Measurements from ENCODE around the gene POP4.

The POP4 gene

DNA sequence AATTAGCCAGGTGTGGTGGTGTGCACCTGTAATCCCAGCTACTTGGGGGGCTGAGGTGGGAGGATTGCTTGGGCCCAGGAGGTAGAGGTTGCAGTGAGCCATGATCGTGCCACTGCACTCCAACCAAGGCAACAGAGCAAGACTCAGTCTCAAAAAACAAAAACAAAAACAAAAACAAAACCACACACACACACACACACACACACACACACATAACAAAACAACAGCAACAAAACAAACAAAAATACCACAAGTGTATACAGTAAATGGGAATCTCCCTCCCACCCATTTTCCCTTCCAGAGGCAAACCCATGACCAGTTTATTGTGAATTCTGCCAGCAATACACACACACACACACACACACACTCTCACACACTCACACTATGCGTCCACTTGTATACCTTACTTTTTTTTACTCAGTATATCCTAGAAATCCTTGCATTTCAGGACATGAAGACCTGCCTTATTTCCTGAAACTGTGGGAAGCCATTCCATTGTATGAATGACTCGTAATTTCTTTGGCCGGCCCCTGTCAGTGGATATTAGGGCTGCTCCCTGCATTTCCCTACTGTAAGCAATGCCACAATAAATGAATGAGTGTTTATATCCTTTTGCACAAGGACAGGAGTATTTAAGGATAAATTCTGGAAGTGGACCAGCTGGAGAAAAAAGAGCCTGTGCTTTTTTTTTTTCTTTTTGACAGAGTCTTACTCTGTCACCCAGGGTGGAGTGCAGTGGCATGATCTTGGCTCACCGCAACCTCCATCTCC is 52.3 kb downstream of the POP4 start:
- Histone ChIP-seq H3K36me3 (ENCODE audit: insufficient read depth, low read depth, low read length) (no peaks in the 10 kb centered on the region), H3K27me3 (ENCODE audit: insufficient read depth, low read length) (no peaks in the 10 kb centered on the region; the same call in 1 of the 2 replicates), H3K4me3 (ENCODE audit: low read length) (no peak overlapping the region), H3K4me1 (ENCODE audit: insufficient read depth, low read length) (no peaks in the 10 kb centered on the region), H3K27ac (ENCODE audit: low read length) (no peak overlapping the region), H3K9me3 (ENCODE audit: insufficient read depth, low read depth, low read length) (peaks cover 8% of the 10 kb centered on the region; the same call in 1 of the 2 replicates), H3K9ac (ENCODE audit: low read depth, low read length) (no peak overlapping the region)

DNA sequence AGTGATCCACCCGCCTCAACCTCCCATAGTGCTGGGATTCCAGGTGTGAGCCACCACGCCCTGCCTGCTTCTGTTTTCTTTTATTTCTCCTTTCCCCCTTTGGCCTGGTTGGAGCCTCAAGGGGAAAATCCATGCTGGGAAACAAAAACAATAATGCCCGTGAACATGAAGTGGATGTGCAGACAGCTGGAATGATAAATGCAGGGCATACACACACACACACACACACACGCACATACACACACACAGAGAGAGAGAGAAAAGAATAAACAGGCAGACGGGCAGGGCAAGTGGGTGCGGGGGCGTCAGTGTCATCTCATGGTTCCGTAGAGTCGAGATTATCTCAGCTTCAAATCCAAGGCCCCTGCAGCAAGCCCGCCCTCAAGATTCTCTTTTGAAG is 54.8 kb downstream of the POP4 start:
- Histone ChIP-seq H3K4me3 (ENCODE audit: low read length) (no peak overlapping the region), H3K27me3 (ENCODE audit: insufficient read depth, low read length) (peaks cover 9% of the 10 kb centered on the region), H3K4me1 (ENCODE audit: insufficient read depth, low read length) (no peaks in the 10 kb centered on the region), H3K9ac (ENCODE audit: low read depth, low read length) (no peak overlapping the region), H3K36me3 (ENCODE audit: insufficient read depth, low read depth, low read length) (no peaks in the 10 kb centered on the region), H3K9me3 (ENCODE audit: insufficient read depth, low read depth, low read length) (no peaks in the 10 kb centered on the region), H3K27ac (ENCODE audit: low read length) (no peak overlapping the region)

DNA sequence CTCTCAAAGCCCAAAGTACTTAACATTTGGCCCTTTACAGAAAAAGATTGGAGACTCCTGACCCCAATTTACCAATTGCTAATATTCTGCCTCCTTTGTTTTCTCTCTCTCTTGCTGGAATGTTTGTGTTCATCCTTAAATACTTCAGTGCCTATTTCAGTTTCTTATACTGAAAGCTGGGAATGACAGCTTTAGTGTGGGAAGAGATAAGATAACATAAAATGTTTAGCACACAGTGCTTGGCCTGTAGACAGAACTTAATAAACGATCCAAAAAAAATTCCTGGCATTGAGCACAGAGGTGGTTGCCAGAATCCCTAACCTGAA is 56.2 kb downstream of the POP4 start:
- H3K36me3 ChIP-seq (ENCODE audit: insufficient read depth, low read depth, low read length) = no peaks in the 10 kb centered on the region
- H3K9me3 ChIP-seq (ENCODE audit: insufficient read depth, low read depth, low read length) = no peaks in the 10 kb centered on the region
- no peak overlapping the region for H3K4me3 ChIP-seq (ENCODE audit: low read length)
- no peak overlapping the region for H3K9ac ChIP-seq (ENCODE audit: low read depth, low read length)
- H3K27ac ChIP-seq (ENCODE audit: low read length) = no peak overlapping the region
- peaks cover 5% of the 10 kb centered on the region; the same call in 1 of the 2 replicates for H3K4me1 ChIP-seq (ENCODE audit: insufficient read depth, low read length)
- peaks cover 9% of the 10 kb centered on the region for H3K27me3 ChIP-seq (ENCODE audit: insufficient read depth, low read length)

DNA sequence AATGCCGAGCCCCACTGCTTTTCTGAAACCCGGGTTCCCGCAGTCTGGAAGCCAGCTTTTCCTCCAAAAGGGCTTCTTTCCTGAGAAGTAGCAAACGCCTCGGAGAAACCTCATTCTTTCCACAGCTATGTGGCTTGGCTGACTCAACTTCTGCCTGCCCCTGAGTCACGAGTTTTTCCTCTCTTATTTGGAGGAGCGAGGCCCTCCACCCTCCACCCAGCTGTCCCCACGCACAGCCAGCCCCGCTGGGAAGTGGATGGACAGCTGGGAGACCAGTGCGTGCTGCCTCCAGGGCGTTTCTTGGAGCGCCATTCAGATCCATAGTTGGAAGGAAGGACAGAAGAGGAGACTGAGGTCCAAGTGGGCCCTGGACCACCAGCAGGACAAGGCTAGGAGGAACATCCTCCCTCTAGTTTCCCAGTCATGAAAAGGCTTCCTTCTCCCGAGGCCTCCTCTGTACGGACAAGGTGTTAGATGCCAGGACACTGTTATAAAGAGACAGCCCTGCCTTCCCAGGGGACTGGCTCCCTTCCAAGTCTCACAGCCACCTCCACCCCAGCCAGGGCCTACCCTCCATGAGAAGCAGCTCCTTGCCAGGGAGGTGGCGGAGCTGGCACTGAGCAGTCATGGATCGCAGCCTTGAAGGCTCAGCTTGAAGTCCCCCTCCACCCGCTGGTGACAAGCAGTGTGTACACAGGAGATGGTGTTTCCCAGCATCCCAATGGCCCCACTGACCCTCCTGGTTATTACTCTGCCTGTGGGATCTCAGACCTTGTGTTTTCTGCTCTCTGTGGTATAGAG is 56.7 kb downstream of the POP4 start:
- Histone ChIP-seq H3K4me3 (ENCODE audit: low read length) (no peak overlapping the region), H3K27ac (ENCODE audit: low read length) (no peak overlapping the region), H3K4me1 (ENCODE audit: insufficient read depth, low read length) (peaks cover 9% of the 10 kb centered on the region; the same call in 1 of the 2 replicates), H3K9me3 (ENCODE audit: insufficient read depth, low read depth, low read length) (no peaks in the 10 kb centered on the region), H3K36me3 (ENCODE audit: insufficient read depth, low read depth, low read length) (no peaks in the 10 kb centered on the region), H3K9ac (ENCODE audit: low read depth, low read length) (no peak overlapping the region), H3K27me3 (ENCODE audit: insufficient read depth, low read length) (peaks cover 9% of the 10 kb centered on the region)

DNA sequence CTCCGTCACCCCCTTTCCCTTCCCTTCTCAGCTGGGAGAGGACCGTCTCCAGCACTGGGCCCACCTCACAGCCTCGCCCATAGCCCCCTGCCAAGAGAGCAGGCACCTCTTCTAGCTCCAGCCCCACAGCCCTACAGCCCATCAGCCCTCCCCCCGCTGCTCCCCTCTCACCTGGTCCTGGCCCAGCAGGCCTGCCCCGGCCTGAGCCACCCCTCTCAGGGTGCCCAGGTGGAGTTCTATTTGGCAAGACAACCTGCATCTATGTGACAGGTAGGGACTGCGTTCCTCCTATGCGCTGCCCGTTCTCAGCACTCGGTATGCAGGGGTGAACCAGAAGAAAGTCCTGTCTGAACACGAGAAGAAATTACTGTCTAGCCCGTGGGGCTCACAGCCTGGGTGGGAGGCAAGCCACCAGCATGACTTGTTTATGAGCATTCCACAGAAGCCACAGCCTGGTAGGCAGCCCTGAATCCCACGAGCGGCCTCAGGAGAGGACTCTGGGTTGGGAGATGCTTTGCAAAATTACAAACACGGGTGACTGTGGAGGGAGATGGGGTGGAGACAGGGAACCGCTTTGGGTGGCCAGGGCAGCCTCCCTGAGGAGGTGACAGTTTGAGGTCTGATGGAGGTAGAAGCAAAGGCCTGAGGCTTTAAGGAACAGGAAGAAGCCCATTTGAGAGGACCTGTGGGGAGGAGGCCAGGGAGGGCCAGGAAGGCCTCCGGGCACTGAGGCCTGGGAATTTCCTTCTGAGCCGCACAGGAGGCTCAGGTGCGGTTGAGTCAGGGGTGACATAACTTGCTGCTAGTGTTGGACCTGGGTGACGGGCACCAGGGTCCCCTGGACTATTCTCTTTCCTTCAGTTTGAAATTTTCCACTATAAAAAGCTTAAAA is 58.0 kb downstream of the POP4 start:
- Histone ChIP-seq H3K27me3 (ENCODE audit: insufficient read depth, low read length) (peaks cover 9% of the 10 kb centered on the region), H3K4me1 (ENCODE audit: insufficient read depth, low read length) (peaks cover 9% of the 10 kb centered on the region; the same call in 1 of the 2 replicates), H3K4me3 (ENCODE audit: low read length) (peak overlapping the region; percentile 73; the same call in 1 of the 2 replicates), H3K9ac (ENCODE audit: low read depth, low read length) (no peak overlapping the region), H3K27ac (ENCODE audit: low read length) (no peak overlapping the region), H3K36me3 (ENCODE audit: insufficient read depth, low read depth, low read length) (no peaks in the 10 kb centered on the region), H3K9me3 (ENCODE audit: insufficient read depth, low read depth, low read length) (no peaks in the 10 kb centered on the region)

DNA sequence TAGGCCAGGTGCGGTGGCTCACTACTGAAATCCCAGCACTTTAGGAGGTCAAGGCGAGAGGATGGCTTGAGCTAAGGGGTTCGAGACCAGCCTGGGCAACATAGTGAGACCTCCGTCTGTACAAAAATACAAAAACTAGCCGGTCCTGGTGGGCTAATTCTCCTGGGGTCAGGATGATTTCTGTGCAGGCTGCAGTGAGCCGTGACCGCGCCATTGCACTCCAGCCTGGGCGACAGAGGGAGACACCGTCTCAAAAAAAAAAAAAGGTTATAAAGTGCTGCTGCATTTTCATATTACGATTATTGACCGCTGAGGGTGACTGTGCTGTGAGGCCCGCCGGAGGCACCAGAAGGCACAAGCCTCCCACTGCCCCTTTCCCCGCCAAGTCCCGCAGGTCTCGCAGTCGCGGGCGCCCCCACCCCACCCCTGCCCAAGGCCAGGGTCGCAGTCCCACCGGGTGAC is 58.7 kb downstream of the POP4 start:
- Histone ChIP-seq H3K9ac (ENCODE audit: low read depth, low read length) (peak overlapping the region; percentile 63; the same call in 1 of the 2 replicates), H3K4me1 (ENCODE audit: insufficient read depth, low read length) (peaks cover 9% of the 10 kb centered on the region; the same call in 1 of the 2 replicates), H3K27ac (ENCODE audit: low read length) (no peak overlapping the region), H3K36me3 (ENCODE audit: insufficient read depth, low read depth, low read length) (no peaks in the 10 kb centered on the region), H3K9me3 (ENCODE audit: insufficient read depth, low read depth, low read length) (no peaks in the 10 kb centered on the region), H3K4me3 (ENCODE audit: low read length) (peak overlapping the region; percentile 73), H3K27me3 (ENCODE audit: insufficient read depth, low read length) (peaks cover 9% of the 10 kb centered on the region)

DNA sequence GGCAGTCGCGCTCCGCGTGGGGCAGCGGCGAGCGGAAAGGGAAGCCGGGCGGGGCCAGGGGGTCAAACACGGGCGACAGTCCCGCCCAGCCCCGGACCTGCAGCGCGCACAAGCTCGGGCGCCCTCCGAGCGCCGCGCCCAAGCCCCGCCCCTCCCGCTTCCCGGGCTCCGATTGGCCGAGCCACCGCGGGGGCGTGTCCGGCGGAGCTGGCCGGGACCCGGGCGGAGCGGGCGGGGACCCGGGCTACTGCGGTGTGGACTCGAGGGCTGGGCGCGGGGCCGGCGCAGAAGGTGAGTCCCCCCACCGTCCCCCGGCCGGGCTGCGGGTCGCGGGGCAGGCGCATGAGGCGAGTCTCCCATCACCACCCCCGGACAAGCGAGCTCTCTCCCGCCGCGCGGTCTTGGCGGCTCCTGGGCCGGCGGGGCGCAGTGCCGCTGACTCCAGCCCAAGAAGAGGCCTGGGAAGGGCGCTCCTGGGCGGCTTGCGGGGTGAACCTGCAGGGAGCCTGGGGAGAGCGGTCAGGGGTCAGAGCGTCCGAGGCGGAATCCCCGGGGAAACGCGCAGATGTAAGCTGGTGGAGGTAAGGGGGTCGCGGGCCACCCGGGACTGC is 59.2 kb downstream of the POP4 start, which contains the start of gene PLEKHF1:
Gene PLEKHF1, plus strand, starts transcription at position 247 of the 611 bp plus-strand sequence. CDS start 8,379 bp downstream, outside the sequence.
- no peaks in the 10 kb centered on the region for H3K9me3 ChIP-seq (ENCODE audit: insufficient read depth, low read depth, low read length)
- peak within 1 kb of the TSS; percentile 73 for H3K4me3 ChIP-seq (ENCODE audit: low read length)
- H3K36me3 ChIP-seq (ENCODE audit: insufficient read depth, low read depth, low read length) = no peaks in the 10 kb centered on the region
- H3K9ac ChIP-seq (ENCODE audit: low read depth, low read length) = peak within 1 kb of the TSS; percentile 63; the same call in 1 of the 2 replicates
- no peak within 1 kb of the TSS for H3K27ac ChIP-seq (ENCODE audit: low read length)
- peaks cover 9% of the 10 kb centered on the region; the same call in 1 of the 2 replicates for H3K4me1 ChIP-seq (ENCODE audit: insufficient read depth, low read length)
- peaks cover 9% of the 10 kb centered on the region for H3K27me3 ChIP-seq (ENCODE audit: insufficient read depth, low read length)

DNA sequence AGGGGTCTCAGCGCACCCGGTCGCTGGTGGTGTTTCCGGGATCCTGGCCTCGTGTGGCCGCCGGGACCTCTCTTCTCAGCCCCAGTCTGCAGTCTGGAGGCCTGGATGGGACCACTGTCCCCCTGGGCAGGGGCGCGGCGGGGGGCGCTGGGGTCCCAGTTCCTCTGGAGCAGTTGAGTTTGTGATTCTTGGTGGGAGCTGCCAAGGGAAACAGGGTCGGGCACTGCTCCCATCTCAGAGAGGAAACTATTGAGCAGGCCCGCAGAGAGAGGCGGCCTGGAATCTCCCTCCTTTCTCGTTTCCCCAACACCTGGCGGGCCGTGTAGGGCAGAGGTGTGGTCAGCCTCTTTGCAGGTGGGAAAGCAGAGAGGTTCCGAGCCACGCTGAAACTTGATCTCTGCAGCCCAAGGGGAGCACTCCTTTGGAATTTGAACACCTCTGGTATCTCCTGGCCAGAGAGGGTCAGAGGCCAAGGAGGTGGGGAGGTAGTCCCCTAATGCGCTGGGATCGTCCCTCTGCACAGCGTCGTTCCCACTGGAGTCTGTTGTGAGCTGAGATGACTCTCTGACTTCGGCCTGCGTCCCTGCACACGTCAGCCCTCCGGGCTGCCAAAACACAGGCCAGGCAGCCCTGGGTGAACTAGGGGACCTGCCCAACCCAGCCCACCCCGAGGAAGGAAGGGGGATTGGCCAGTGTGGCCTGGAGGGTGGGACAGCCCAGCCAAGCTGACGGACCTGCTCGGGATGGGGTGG is 59.9 kb downstream of the POP4 start:
- Histone ChIP-seq H3K9me3 (ENCODE audit: insufficient read depth, low read depth, low read length) (no peaks in the 10 kb centered on the region), H3K9ac (ENCODE audit: low read depth, low read length) (no peak overlapping the region; the same call in 1 of the 2 replicates), H3K4me3 (ENCODE audit: low read length) (peak overlapping the region; percentile 73), H3K27ac (ENCODE audit: low read length) (no peak overlapping the region), H3K4me1 (ENCODE audit: insufficient read depth, low read length) (peaks cover 9% of the 10 kb centered on the region; the same call in 1 of the 2 replicates), H3K36me3 (ENCODE audit: insufficient read depth, low read depth, low read length) (no peaks in the 10 kb centered on the region), H3K27me3 (ENCODE audit: insufficient read depth, low read length) (peaks cover 9% of the 10 kb centered on the region)

Measured in iPS-20b (cell line).